ENCODE data around the gene CTDNEP1.

DNA sequence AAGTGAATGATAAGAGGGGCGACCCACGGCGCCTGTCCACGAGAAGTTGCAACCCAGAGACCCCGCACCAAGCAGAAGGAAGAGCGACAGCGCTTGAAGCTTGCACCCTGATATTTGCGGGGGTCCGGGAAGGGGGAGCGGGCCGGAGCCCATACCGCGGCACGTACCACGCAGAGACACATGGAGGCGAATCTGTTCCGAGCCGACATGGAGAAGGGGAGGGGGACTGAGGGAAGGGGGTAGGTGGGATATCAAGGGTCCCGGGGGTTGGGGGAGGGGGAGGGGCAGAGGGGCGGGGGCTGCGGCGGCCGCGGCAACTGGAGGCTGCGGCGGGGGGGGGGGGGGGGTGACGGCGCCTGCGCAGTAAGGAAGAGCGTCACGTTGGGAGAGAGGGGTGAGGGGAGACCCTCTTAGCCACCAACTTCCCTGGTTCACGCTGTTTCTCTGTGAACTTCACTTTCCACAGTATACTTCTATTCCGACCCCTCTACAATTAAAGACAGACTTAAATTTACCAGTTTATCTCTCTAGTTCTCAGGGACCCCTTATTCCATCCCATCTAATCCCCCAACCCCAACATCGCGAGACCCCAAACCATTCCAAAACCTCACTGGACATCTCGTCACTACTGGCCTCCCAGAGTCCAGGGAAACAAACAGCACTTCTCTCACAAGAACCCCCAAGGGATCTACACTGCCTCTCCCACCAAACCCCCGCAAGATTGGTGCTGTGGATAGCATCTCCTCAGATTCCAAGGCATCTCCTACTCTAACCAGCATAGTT is 39.9 kb downstream of the CTDNEP1 start:
- TF ChIP-seq, protein P1, sequence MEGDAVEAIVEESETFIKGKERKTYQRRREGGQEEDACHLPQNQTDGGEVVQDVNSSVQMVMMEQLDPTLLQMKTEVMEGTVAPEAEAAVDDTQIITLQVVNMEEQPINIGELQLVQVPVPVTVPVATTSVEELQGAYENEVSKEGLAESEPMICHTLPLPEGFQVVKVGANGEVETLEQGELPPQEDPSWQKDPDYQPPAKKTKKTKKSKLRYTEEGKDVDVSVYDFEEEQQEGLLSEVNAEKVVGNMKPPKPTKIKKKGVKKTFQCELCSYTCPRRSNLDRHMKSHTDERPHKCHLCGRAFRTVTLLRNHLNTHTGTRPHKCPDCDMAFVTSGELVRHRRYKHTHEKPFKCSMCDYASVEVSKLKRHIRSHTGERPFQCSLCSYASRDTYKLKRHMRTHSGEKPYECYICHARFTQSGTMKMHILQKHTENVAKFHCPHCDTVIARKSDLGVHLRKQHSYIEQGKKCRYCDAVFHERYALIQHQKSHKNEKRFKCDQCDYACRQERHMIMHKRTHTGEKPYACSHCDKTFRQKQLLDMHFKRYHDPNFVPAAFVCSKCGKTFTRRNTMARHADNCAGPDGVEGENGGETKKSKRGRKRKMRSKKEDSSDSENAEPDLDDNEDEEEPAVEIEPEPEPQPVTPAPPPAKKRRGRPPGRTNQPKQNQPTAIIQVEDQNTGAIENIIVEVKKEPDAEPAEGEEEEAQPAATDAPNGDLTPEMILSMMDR (IDR thresholded peaks at IDR 0.05) = no peak
- no peak for TF ChIP-seq POLR2A (IDR thresholded peaks at IDR 0.05)
